Caco-2 (cell line): Measurements from ENCODE around the gene ARHGAP15. TPM values are rescaled to one million over a fixed set of nuclear protein-coding genes. Genes with fewer than 3 reads are reported as not detected.

Source experiments
- BruUV-seq: library from RNA; stranded (reverse); fragments of 400-500 nt; replicated peaks from 2 replicates; lab custom pipeline; 2021; lab: Mats Ljungman, UMichigan
- CTCF ChIA-PET: fragments of 300-600 bp; sonication (Branson Sonifier 250); formaldehyde crosslinking; loops from one replicate; lab custom pipeline; 2022; ENCODE audit warnings: antibody characterized with exemption; lab: Charles Lee
- POLR2A ChIA-PET: fragments of 300-600 bp; sonication (Branson Sonifier 250); formaldehyde crosslinking; loops from one replicate; lab custom pipeline; 2022; ENCODE audit warnings: antibody characterized with exemption; lab: Charles Lee
- DNase-seq, 2 experiments: peaks; one replicate each; pipeline versions ENCODE4 v3.0.0 to v3.0.0-alpha.2; 2020 to 2022
- H3K27me3 ChIP-seq: replicated peaks from 2 replicates; pipeline ENCODE4 v1.6.0; 2011; ENCODE audit warnings: low read length; ENCODE audit not compliant: control insufficient read depth, insufficient read depth
- H3K36me3 ChIP-seq: 2 replicates; pipeline ENCODE4 v1.5.1; 2011; ENCODE audit warnings: low read length; ENCODE audit not compliant: control insufficient read depth, insufficient read depth
- H3K4me1 ChIP-seq: fragments of 250-450 bp; sonication (Bioruptor Pico); 2 replicates; pipeline ENCODE4 v1.5.1; 2020; ENCODE audit warnings: mild to moderate bottlenecking
- H3K4me3 ChIP-seq: 2 replicates; pipeline ENCODE4 v1.5.1; 2011; ENCODE audit warnings: low read depth, mild to moderate bottlenecking, control low read depth, low read length
- H3K9me3 ChIP-seq: fragments of 250-450 bp; sonication (Bioruptor Pico); 2 replicates; pipeline ENCODE4 v1.5.1; 2020; ENCODE audit warnings: mild to moderate bottlenecking, moderate library complexity
- H3K27ac Mint-ChIP-seq: one replicate; pipeline ENCODE4 v1.8.0; 2022; ENCODE audit warnings: mixed read lengths; ENCODE audit not compliant: unreplicated experiment
- H3K27me3 Mint-ChIP-seq: one replicate; pipeline ENCODE4 v1.8.0; 2022; ENCODE audit warnings: mixed read lengths; ENCODE audit not compliant: insufficient read depth, unreplicated experiment
- H3K36me3 Mint-ChIP-seq: one replicate; pipeline ENCODE4 v1.8.0; 2022; ENCODE audit warnings: mild to moderate bottlenecking, mixed read lengths; ENCODE audit not compliant: insufficient read depth, unreplicated experiment
- H3K4me1 Mint-ChIP-seq: one replicate; pipeline ENCODE4 v1.8.0; 2022; ENCODE audit warnings: low read depth, mixed read lengths; ENCODE audit not compliant: unreplicated experiment
- H3K4me3 Mint-ChIP-seq: one replicate; pipeline ENCODE4 v1.8.0; 2022; ENCODE audit warnings: mild to moderate bottlenecking, moderate library complexity, mixed read lengths; ENCODE audit not compliant: unreplicated experiment
- H3K9me3 Mint-ChIP-seq: one replicate; pipeline ENCODE4 v1.8.0; 2022; ENCODE audit warnings: mixed read lengths; ENCODE audit not compliant: unreplicated experiment
- CTCF ChIP-seq, 2 experiments: fragments of 200-600 bp in 1 of 2; IDR thresholded peaks; 1 replicate in 1 of 2; 2 replicates in 1 of 2; pipeline versions ENCODE4 v1.5.1 to v1.8.0; 2011 to 2022; ENCODE audit warnings: antibody characterized with exemption in 1 of 2, control low read depth in 1 of 2, inconsistent platforms in 1 of 2, low read depth in 1 of 2, low read length in 1 of 2, mild to moderate bottlenecking in 1 of 2, moderate library complexity in 1 of 2; ENCODE audit not compliant: insufficient read depth in 1 of 2, severe bottlenecking in 1 of 2, unreplicated experiment in 1 of 2
- intact Hi-C: fragments of 100-400 bp; cut with micrococcal nuclease; formaldehyde crosslinking; loops from one replicate; pipeline ENCODE4 v1.10.0; 2022; ENCODE audit not compliant: unreplicated experiment
- total RNA-seq: library from RNA; stranded (reverse); gene quantifications from 2 replicates; pipeline ENCODE4 v1.2.3, GENCODE V29; 2022

The ARHGAP15 gene
- total RNA-seq, 1 experiment from 2014 or later = not detected

- H3K27me3 Mint-ChIP-seq = peaks cover 9% of the 10 kb centered on the region
- CTCF ChIA-PET = no interaction called here
- no peaks in the 10 kb centered on the region for H3K36me3 Mint-ChIP-seq
- H3K27ac Mint-ChIP-seq = no peak overlapping the region
- H3K9me3 Mint-ChIP-seq = no peaks in the 10 kb centered on the region
- H3K4me1 ChIP-seq = no peaks in the 10 kb centered on the region
- no peaks in the 10 kb centered on the region for H3K9me3 ChIP-seq
- intact Hi-C loops = no loop called here
- H3K27me3 ChIP-seq = no peaks in the 10 kb centered on the region
- no peaks in the 10 kb centered on the region for H3K4me1 Mint-ChIP-seq
- no peaks in the 10 kb centered on the region for H3K36me3 ChIP-seq
- DNase-seq = no peak
- POLR2A ChIA-PET = no interaction called here
- no peak for TF ChIP-seq CTCF (IDR thresholded peaks at IDR 0.05; ENCODE audit: insufficient read depth in 1 of 2, low read depth in 1 of 2, low read length in 1 of 2, severe bottlenecking in 1 of 2, unreplicated experiment in 1 of 2)
- no peak overlapping the region for H3K4me3 Mint-ChIP-seq
- H3K4me3 ChIP-seq = no peak overlapping the region
- BruUV-seq = no TSS peak
Measured at GRCh38 chr2:143264851-143265250, 135.6 kb downstream of the ARHGAP15 start.

GRCh38 chr2:143279672-143280071 lies 150.5 kb downstream of the ARHGAP15 start:
- Mint-ChIP-seq H3K9me3 (no peaks in the 10 kb centered on the region), H3K36me3 (no peaks in the 10 kb centered on the region), H3K4me3 (no peak overlapping the region), H3K27me3 (peaks cover 9% of the 10 kb centered on the region), H3K4me1 (no peaks in the 10 kb centered on the region), H3K27ac (no peak overlapping the region)
- H3K4me3 ChIP-seq = no peak overlapping the region
- no peaks in the 10 kb centered on the region for H3K27me3 ChIP-seq
- H3K36me3 ChIP-seq = no peaks in the 10 kb centered on the region
- ChIA-PET CTCF (interaction anchor here (0.6 kb wide), 1 partner anchor 117 kb away, joined by 5 read pairs; no protein-coding TSS in a partner anchor), POLR2A (no interaction called here)
- TF ChIP-seq CTCF (IDR thresholded peaks at IDR 0.05; ENCODE audit: insufficient read depth in 1 of 2, low read depth in 1 of 2, low read length in 1 of 2, severe bottlenecking in 1 of 2, unreplicated experiment in 1 of 2) = no peak
- DNase-seq = no peak
- no peaks in the 10 kb centered on the region for H3K9me3 ChIP-seq
- BruUV-seq = no TSS peak
- intact Hi-C loops = no loop called here
- no peaks in the 10 kb centered on the region for H3K4me1 ChIP-seq

- Mint-ChIP-seq H3K27me3 (peaks cover 9% of the 10 kb centered on the region), H3K4me1 (no peaks in the 10 kb centered on the region), H3K36me3 (no peaks in the 10 kb centered on the region), H3K9me3 (no peaks in the 10 kb centered on the region), H3K4me3 (no peak overlapping the region), H3K27ac (no peak overlapping the region)
- no peaks in the 10 kb centered on the region for H3K9me3 ChIP-seq
- no peak for DNase-seq
- no peak overlapping the region for H3K4me3 ChIP-seq
- intact Hi-C loops = no loop called here
- no peak for TF ChIP-seq CTCF (IDR thresholded peaks at IDR 0.05; ENCODE audit: insufficient read depth in 1 of 2, low read depth in 1 of 2, low read length in 1 of 2, severe bottlenecking in 1 of 2, unreplicated experiment in 1 of 2)
- BruUV-seq = no TSS peak
- H3K36me3 ChIP-seq = no peaks in the 10 kb centered on the region
- no peaks in the 10 kb centered on the region for H3K27me3 ChIP-seq
- CTCF ChIA-PET = interaction anchor here (0.6 kb wide), 1 partner anchor 118 kb away, joined by 5 read pairs; no protein-coding TSS in a partner anchor
- no peaks in the 10 kb centered on the region for H3K4me1 ChIP-seq
- POLR2A ChIA-PET = no interaction called here
Measured at GRCh38 chr2:143280097-143280757, 151.0 kb downstream of the ARHGAP15 start.
